Transverse colon (tissue), 3 donors: ENCODE measurements around the gene ACAD11.

Source experiments
- EP300 ChIP-seq: sonication (generic); formaldehyde crosslinking; IDR thresholded peaks from one replicate; pipeline ENCODE4 v1.6.1; 2017; ENCODE audit warnings: antibody characterized with exemption, low read depth
- POLR2A ChIP-seq: fragments of 450-650 bp; IDR thresholded peaks from one replicate; pipeline ENCODE4 v1.6.1; 2016; ENCODE audit warnings: antibody characterized with exemption, mild to moderate bottlenecking, moderate library complexity
- TF ChIP-seq, protein P1 (sequence below), 5 experiments: fragments of 200-600 bp in 3 of 5; fragments of 450-650 bp in 2 of 5; sonication (generic) in 3 of 5; IDR thresholded peaks; 1 replicate in 2 of 5; 2 replicates in 3 of 5; pipeline ENCODE4 v1.5.1; 2016 to 2017; ENCODE audit warnings: antibody characterized with exemption in 5 of 5, inconsistent platforms in 3 of 5, mild to moderate bottlenecking in 2 of 5, moderate library complexity in 1 of 5

DNA sequence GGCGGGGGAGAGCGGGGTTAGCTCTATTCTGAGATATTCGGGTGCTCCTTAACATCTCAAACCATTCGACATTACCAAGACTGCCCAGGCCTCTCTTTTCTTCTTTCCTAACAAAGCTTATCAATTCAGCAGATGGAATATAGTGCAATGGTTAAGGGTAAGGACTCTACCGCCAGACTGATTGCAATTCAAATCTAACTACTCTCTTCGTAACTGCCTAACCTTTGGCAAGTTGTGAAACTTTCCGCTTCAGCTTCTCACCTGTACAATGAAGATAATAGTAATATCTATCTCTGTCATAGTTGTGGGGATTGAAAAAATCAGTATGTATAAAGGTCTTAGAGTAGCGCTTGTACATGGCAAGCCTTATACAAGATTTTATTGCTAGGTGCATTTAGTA, 1.5 kb upstream of the ACAD11 start:
- TF ChIP-seq POLR2A, result no peak
- no peak for TF ChIP-seq EP300
- TF ChIP-seq, protein P1, sequence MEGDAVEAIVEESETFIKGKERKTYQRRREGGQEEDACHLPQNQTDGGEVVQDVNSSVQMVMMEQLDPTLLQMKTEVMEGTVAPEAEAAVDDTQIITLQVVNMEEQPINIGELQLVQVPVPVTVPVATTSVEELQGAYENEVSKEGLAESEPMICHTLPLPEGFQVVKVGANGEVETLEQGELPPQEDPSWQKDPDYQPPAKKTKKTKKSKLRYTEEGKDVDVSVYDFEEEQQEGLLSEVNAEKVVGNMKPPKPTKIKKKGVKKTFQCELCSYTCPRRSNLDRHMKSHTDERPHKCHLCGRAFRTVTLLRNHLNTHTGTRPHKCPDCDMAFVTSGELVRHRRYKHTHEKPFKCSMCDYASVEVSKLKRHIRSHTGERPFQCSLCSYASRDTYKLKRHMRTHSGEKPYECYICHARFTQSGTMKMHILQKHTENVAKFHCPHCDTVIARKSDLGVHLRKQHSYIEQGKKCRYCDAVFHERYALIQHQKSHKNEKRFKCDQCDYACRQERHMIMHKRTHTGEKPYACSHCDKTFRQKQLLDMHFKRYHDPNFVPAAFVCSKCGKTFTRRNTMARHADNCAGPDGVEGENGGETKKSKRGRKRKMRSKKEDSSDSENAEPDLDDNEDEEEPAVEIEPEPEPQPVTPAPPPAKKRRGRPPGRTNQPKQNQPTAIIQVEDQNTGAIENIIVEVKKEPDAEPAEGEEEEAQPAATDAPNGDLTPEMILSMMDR (IDR thresholded peaks at IDR 0.05), result no peak
